ENCODE results near the gene NT5C3B.

GRCh38 chr17:41844971-41845370 lies 8.9 kb upstream of the NT5C3B start:
- TF ChIP-seq, protein P1, sequence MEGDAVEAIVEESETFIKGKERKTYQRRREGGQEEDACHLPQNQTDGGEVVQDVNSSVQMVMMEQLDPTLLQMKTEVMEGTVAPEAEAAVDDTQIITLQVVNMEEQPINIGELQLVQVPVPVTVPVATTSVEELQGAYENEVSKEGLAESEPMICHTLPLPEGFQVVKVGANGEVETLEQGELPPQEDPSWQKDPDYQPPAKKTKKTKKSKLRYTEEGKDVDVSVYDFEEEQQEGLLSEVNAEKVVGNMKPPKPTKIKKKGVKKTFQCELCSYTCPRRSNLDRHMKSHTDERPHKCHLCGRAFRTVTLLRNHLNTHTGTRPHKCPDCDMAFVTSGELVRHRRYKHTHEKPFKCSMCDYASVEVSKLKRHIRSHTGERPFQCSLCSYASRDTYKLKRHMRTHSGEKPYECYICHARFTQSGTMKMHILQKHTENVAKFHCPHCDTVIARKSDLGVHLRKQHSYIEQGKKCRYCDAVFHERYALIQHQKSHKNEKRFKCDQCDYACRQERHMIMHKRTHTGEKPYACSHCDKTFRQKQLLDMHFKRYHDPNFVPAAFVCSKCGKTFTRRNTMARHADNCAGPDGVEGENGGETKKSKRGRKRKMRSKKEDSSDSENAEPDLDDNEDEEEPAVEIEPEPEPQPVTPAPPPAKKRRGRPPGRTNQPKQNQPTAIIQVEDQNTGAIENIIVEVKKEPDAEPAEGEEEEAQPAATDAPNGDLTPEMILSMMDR (IDR thresholded peaks at IDR 0.05; ENCODE audit: extremely low read depth in 1 of 2, insufficient read depth in 1 of 2, low read depth in 1 of 2, low read length in 2 of 2), result no peak
- TF ChIP-seq, protein P2, sequence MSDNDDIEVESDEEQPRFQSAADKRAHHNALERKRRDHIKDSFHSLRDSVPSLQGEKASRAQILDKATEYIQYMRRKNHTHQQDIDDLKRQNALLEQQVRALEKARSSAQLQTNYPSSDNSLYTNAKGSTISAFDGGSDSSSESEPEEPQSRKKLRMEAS (IDR thresholded peaks at IDR 0.05; ENCODE audit: insufficient read depth, insufficient read length), result no peak
- no peak for TF ChIP-seq EZH2 (IDR thresholded peaks at IDR 0.05; ENCODE audit: borderline replicate concordance, low read depth, low read length, severe bottlenecking)
- no peak for TF ChIP-seq POLR2AphosphoS5 (IDR thresholded peaks at IDR 0.05; ENCODE audit: insufficient read depth, low read depth, low read length)
- TF ChIP-seq MYC (IDR thresholded peaks at IDR 0.05; ENCODE audit: low read depth, low read length), result no peak
- TF ChIP-seq JUN (IDR thresholded peaks at IDR 0.05; ENCODE audit: borderline replicate concordance, insufficient read depth, insufficient read length, low read depth), result no peak
- no peak for TF ChIP-seq POLR2A (IDR thresholded peaks at IDR 0.05; ENCODE audit: low read depth, low read length)

Data from endothelial cell of umbilical vein (primary cell).